IMR-90 (cell line): ENCODE measurements around the gene IVNS1ABP. TPM values are rescaled to one million over a fixed set of nuclear protein-coding genes. Genes with fewer than 3 reads are reported as not detected.

Experiments
- ATAC-seq: fragments of 200-7000 bp; cut with Tn5 transposase; 2 replicates; pipeline ENCODE4 v1.9.1; 2020; ENCODE audit warnings: low read depth, mild to moderate bottlenecking, moderate library complexity
- BruUV-seq: library from RNA; stranded (reverse); fragments of 400-500 nt; replicated peaks from 2 replicates; lab custom pipeline; 2021; lab: Mats Ljungman, UMichigan
- CTCF ChIA-PET: fragments of 300-600 bp; formaldehyde crosslinking; extraction: SDS; loops from one replicate; lab custom pipeline; 2021; ENCODE audit warnings: antibody characterized with exemption; lab: Yijun Ruan, JAX
- POLR2A ChIA-PET: fragments of 300-600 bp; sonication (Branson Sonifier 250); formaldehyde crosslinking; loops from one replicate; lab custom pipeline; 2022; ENCODE audit warnings: antibody characterized with exemption; ENCODE audit not compliant: unreplicated experiment; lab: Charles Lee
- DNase-seq: peaks from one replicate; pipeline ENCODE4 v3.0.0; 2013
- H2AFZ ChIP-seq: replicated peaks from 2 replicates; pipeline ENCODE3; 2013; ENCODE audit warnings: low read length, mild to moderate bottlenecking; ENCODE audit not compliant: poor library complexity
- H2AK5ac ChIP-seq: 2 replicates; pipeline ENCODE4 v1.6.1; 2013; ENCODE audit warnings: low read depth, low read length, inconsistent platforms
- H2AK9ac ChIP-seq: replicated peaks from 2 replicates; pipeline ENCODE3; 2013; ENCODE audit warnings: mild to moderate bottlenecking, low read depth, low read length, moderate library complexity; ENCODE audit not compliant: poor library complexity
- H2BK120ac ChIP-seq: 2 replicates; pipeline ENCODE4 v1.6.1; 2013; ENCODE audit warnings: low read depth, low read length, inconsistent platforms
- H2BK15ac ChIP-seq: 3 replicates; pipeline ENCODE4 v1.6.1; 2013; ENCODE audit warnings: low read depth, low read length, inconsistent platforms
- H2BK20ac ChIP-seq: 2 replicates; pipeline ENCODE4 v1.6.1; 2013; ENCODE audit warnings: low read depth, mild to moderate bottlenecking, inconsistent platforms, low read length, moderate library complexity
- H2BK5ac ChIP-seq: 2 replicates; pipeline ENCODE4 v1.6.1; 2013; ENCODE audit warnings: mild to moderate bottlenecking, low read depth, low read length, inconsistent platforms; ENCODE audit not compliant: poor library complexity, severe bottlenecking
- H3K14ac ChIP-seq: replicated peaks from 2 replicates; pipeline ENCODE4 v1.6.1; 2013; ENCODE audit warnings: low read depth, low read length, inconsistent platforms
- H3K18ac ChIP-seq: 2 replicates; pipeline ENCODE4 v1.6.1; 2013; ENCODE audit warnings: low read depth, low read length, control low read depth
- H3K23ac ChIP-seq: 2 replicates; pipeline ENCODE4 v1.6.1; 2013; ENCODE audit warnings: low read depth, low read length, inconsistent platforms
- H3K27ac ChIP-seq: 2 replicates; pipeline ENCODE4 v1.5.1; 2013; ENCODE audit warnings: mild to moderate bottlenecking, control low read depth, low read length; ENCODE audit not compliant: insufficient read depth
- H3K27me3 ChIP-seq: 2 replicates; pipeline ENCODE4 v1.6.1; 2013; ENCODE audit warnings: low read length; ENCODE audit not compliant: control insufficient read depth, insufficient read depth
- H3K36me3 ChIP-seq: 2 replicates; pipeline ENCODE4 v1.6.1; 2013; ENCODE audit warnings: low read length, mixed read lengths; ENCODE audit not compliant: control insufficient read depth, insufficient read depth
- H3K4ac ChIP-seq: 2 replicates; pipeline ENCODE4 v1.6.1; 2013; ENCODE audit warnings: low read depth, low read length, inconsistent platforms
- H3K4me1 ChIP-seq: 2 replicates; pipeline ENCODE4 v1.6.1; 2013; ENCODE audit warnings: low read length, mixed read lengths; ENCODE audit not compliant: control insufficient read depth, insufficient read depth
- H3K4me2 ChIP-seq: 2 replicates; pipeline ENCODE4 v1.6.1; 2013; ENCODE audit warnings: low read depth, mild to moderate bottlenecking, control low read depth, low read length, moderate library complexity
- H3K4me3 ChIP-seq: 2 replicates; pipeline ENCODE4 v1.5.1; 2013; ENCODE audit warnings: low read depth, mild to moderate bottlenecking, control low read depth, low read length, moderate library complexity; ENCODE audit not compliant: insufficient read depth
- H3K56ac ChIP-seq: 2 replicates; pipeline ENCODE4 v1.6.1; 2013; ENCODE audit warnings: low read length, inconsistent platforms; ENCODE audit not compliant: insufficient read depth; ENCODE audit errors: extremely low read depth
- H3K79me1 ChIP-seq, 2 experiments: 2 replicates each; pipeline ENCODE4 v1.6.1; 2013; ENCODE audit warnings: low read length in 2 of 2, inconsistent platforms in 1 of 2, low read depth in 1 of 2
- H3K9ac ChIP-seq: 2 replicates; pipeline ENCODE4 v1.6.1; 2013; ENCODE audit warnings: low read depth, low read length, control low read depth
- H3K9me1 ChIP-seq: 2 replicates; pipeline ENCODE4 v1.6.1; 2013; ENCODE audit warnings: low read length, inconsistent platforms; ENCODE audit not compliant: insufficient read depth
- H3K9me3 ChIP-seq: 2 replicates; pipeline ENCODE4 v1.6.1; 2013; ENCODE audit warnings: low read length; ENCODE audit not compliant: control insufficient read depth, insufficient read depth
- H4K20me1 ChIP-seq: 2 replicates; pipeline ENCODE4 v1.6.1; 2013; ENCODE audit warnings: low read length, inconsistent platforms; ENCODE audit not compliant: insufficient read depth
- H4K5ac ChIP-seq: 2 replicates; pipeline ENCODE4 v1.6.1; 2013; ENCODE audit warnings: mild to moderate bottlenecking, low read depth, low read length, control low read depth
- H4K8ac ChIP-seq, 2 experiments: 2 replicates each; pipeline ENCODE4 v1.6.1; 2013; ENCODE audit warnings: low read depth in 2 of 2, low read length in 2 of 2, control low read depth in 1 of 2, inconsistent platforms in 1 of 2
- H4K91ac ChIP-seq: 2 replicates; pipeline ENCODE4 v1.6.1; 2013; ENCODE audit warnings: low read depth, low read length, inconsistent platforms; ENCODE audit not compliant: insufficient read depth
- CHD1 ChIP-seq: IDR thresholded peaks from 2 replicates; pipeline ENCODE4 v1.6.1; 2012; ENCODE audit warnings: low read depth, low read length, improper control_type of control experiment
- MAFK ChIP-seq: IDR thresholded peaks from 2 replicates; pipeline ENCODE4 v1.6.1; 2012; ENCODE audit warnings: low read depth, low read length, improper control_type of control experiment
- POLR2A ChIP-seq: IDR thresholded peaks from 2 replicates; pipeline ENCODE4 v1.6.1; 2012; ENCODE audit warnings: mild to moderate bottlenecking, low read depth, low read length
- RAD21 ChIP-seq: IDR thresholded peaks from 2 replicates; pipeline ENCODE4 v1.6.1; 2012; ENCODE audit warnings: low read length, improper control_type of control experiment
- WGBS, 2 experiments: methylation state at CpG; one replicate each; pipeline versions ENCODE4 v1.1.5 to v1.1.7; 2013; ENCODE audit warnings: missing lambda C conversion rate in 2 of 2; ENCODE audit not compliant: insufficient read length in 1 of 2; ENCODE audit errors: extremely low coverage in 2 of 2; 5-methylcytosine and 5-hydroxymethylcytosine counted together
- dilution Hi-C: fragments of 300-500 bp; cut with HindIII; formaldehyde crosslinking; loops from one replicate; pipeline ENCODE4 v1.14.3; 2018; ENCODE audit warnings: low sequenced_read_pairs; ENCODE audit not compliant: unreplicated experiment
- in situ Hi-C: fragments of 300-500 bp; cut with MboI; formaldehyde crosslinking; loops from 3 replicates; pipeline ENCODE4 v1.14.3; 2019; ENCODE audit warnings: low sequenced_read_pairs, inconsistent platforms, mixed read lengths
- intact Hi-C: fragments of 100-400 bp; cut with micrococcal nuclease; formaldehyde crosslinking; loops from 2 replicates; pipeline ENCODE4 v1.10.0; 2022
- polyA plus RNA-seq, 3 experiments: library from polyadenylated mRNA; depleted of rRNA; stranded (reverse); fragments of >200 nt; gene quantifications; 2 replicates each; pipeline ENCODE4 v1.2.3, GENCODE V29; 2012; ENCODE audit warnings: low replicate concordance in 1 of 3
- total RNA-seq: library from RNA; depleted of rRNA; stranded (reverse); fragments of >200 nt; gene quantifications from 2 replicates; pipeline ENCODE4 v1.2.3, GENCODE V29; 2012

Gene IVNS1ABP
- total and polyA plus RNA-seq, 2 of the 4 experiments (the other 2 are of a cell fraction): 21.8 to 26.7 TPM

DNA sequence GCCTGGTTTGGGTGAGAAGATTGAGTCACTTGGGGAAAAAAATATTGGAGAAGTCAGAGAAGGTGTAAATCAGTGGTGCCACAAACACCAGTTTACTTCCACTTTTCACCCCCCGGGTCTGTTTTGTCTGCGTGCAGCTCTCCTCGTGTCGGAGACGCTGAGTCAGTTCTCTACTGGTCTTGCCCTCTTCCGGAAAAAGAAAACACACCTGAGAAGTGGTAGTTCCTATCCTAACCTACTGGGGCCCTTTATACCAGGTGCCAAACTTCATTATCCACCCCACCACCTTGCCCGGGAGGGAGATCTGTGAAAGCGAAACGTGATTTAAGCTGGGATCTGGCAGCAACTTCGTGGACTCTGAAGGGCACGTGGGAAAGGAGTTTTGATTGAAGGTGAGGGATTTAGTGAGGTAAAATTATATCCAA is 855 bp upstream of the IVNS1ABP start:
- no TSS peak for BruUV-seq
- in situ Hi-C loops: no loop called here
- DNase-seq: no peak

More for the DNA sequence above, 855 bp upstream of the IVNS1ABP start:
- intact Hi-C loops: loop anchor here (5.0 kb wide), 4 partner anchors 84 to 239 kb away; partner anchors contain the start of genes SWT1 and TRMT1L
- peak overlapping the region; percentile 84 to 90 for H4K8ac ChIP-seq
- peak overlapping the region; percentile 80 for H2BK120ac ChIP-seq
- H3K36me3 ChIP-seq: no peaks in the 10 kb centered on the region
- no peak overlapping the region for H2BK20ac ChIP-seq
- peak overlapping the region; percentile 51 for H3K23ac ChIP-seq
- peak overlapping the region; percentile 75 for H4K91ac ChIP-seq
- peak overlapping the region; percentile 75; the same call in 1 of the 3 replicates for H2BK15ac ChIP-seq
- H3K9ac ChIP-seq: peak overlapping the region; percentile 43
- H3K14ac ChIP-seq: peak overlapping the region; percentile 58
- H4K5ac ChIP-seq: peak overlapping the region; percentile 88
- H3K27ac ChIP-seq: peak overlapping the region; percentile 41
- ChIA-PET CTCF (interaction anchor here (0.6 to 1.3 kb wide), 4 partner anchors 35 to 363 kb away, joined by 3 to 6 read pairs (median 4); no protein-coding TSS in a partner anchor), POLR2A (interaction anchor here (1.0 kb wide), 1 partner anchor 328 kb away, joined by 3 read pairs; no protein-coding TSS in a partner anchor)
- H2BK5ac ChIP-seq: peak overlapping the region; percentile 35
- peak overlapping the region; percentile 98 for H2AFZ ChIP-seq
- peaks cover 3 to 22% of the 10 kb centered on the region in 2 experiments for H3K79me1 ChIP-seq
- H3K9me1 ChIP-seq: no peaks in the 10 kb centered on the region
- dilution Hi-C loops: no loop called here
- no peak for ATAC-seq
- H3K56ac ChIP-seq: peak overlapping the region; percentile 70
- peak overlapping the region; percentile 36 for H2AK5ac ChIP-seq
- peaks cover 21% of the 10 kb centered on the region; the same call in 1 of the 2 replicates for H4K20me1 ChIP-seq
- H3K4me1 ChIP-seq: peaks cover 3% of the 10 kb centered on the region
- no peaks in the 10 kb centered on the region for H3K27me3 ChIP-seq
- TF ChIP-seq RAD21: no peak
- TF ChIP-seq POLR2A: 0 out of 2 replicates have a peak, but pooled peaks have one; percentile 30
- no peak for TF ChIP-seq CHD1
- TF ChIP-seq MAFK: no peak
- H3K4me3 ChIP-seq: peak overlapping the region; percentile 64
- H2AK9ac ChIP-seq: peak overlapping the region; percentile 60
- peak overlapping the region; percentile 93 for H3K4me2 ChIP-seq
- no peaks in the 10 kb centered on the region for H3K9me3 ChIP-seq
- H3K4ac ChIP-seq: peak overlapping the region; percentile 91
- peak overlapping the region; percentile 56 for H3K18ac ChIP-seq
- 20 to 100% methylated on average over 1 of the region's 11 CpGs for WGBS, 2 experiments
